Right cardiac atrium (tissue), 5 donors: ENCODE measurements around the gene COX15. TPM values are rescaled to one million over a fixed set of nuclear protein-coding genes. Genes with fewer than 3 reads are reported as not detected.
A peak's percentile ranks its signal among the peaks of the same experiment; 100 is the strongest.

ENCODE experiments used
- ATAC-seq, 2 donors: fragments of 200-7000 bp; cut with Tn5 transposase; one replicate each; pipeline versions ENCODE4 v1.8.0 to v1.9.1; 2020; ENCODE audit warnings: moderate library complexity in 2 of 2, mild to moderate bottlenecking in 1 of 2
- DNase-seq, 3 donors: peaks; one replicate each; pipeline ENCODE4 v3.0.0-alpha.2; 2020
- H3K27ac ChIP-seq: one replicate; pipeline ENCODE4 v1.5.1; 2013; ENCODE audit warnings: mild to moderate bottlenecking, low read length, control low read depth, moderate library complexity
- H3K27me3 ChIP-seq: one replicate; pipeline ENCODE4 v1.6.1; 2013; ENCODE audit not compliant: control insufficient read depth, insufficient read depth
- H3K4me1 ChIP-seq: one replicate; pipeline ENCODE4 v1.6.1; 2013; ENCODE audit warnings: low read length; ENCODE audit not compliant: control insufficient read depth, insufficient read depth
- H3K4me3 ChIP-seq: one replicate; pipeline ENCODE4 v1.5.1; 2013; ENCODE audit warnings: low read length, control low read depth
- H3K9me3 ChIP-seq: one replicate; pipeline ENCODE4 v1.6.1; 2013; ENCODE audit warnings: low read length; ENCODE audit not compliant: control insufficient read depth
- WGBS: extraction: QIAGEN DNeasy Blood & Tissue Kit; methylation state at CpG from one replicate; pipeline ENCODE4 v1.1.7; 2013; 5-methylcytosine and 5-hydroxymethylcytosine counted together
- intact Hi-C, 4 donors: fragments of 100-400 bp; cut with DNase I; formaldehyde crosslinking; loops; one replicate each; pipeline versions ENCODE4 v1.11.0 to v1.14.0; 2022 to 2023
- polyA plus RNA-seq: library from polyadenylated mRNA; stranded (reverse); fragments of 200-250 nt; gene quantifications from one replicate; pipeline ENCODE4 v1.2.3, GENCODE V29; 2013
- total RNA-seq, 4 donors: library from RNA; stranded (reverse); fragmentation: NEBNext Ultra II Directional; extraction: Animal tissue kit (Norgen Biotek cat#: 25700); gene quantifications; one replicate each; pipeline ENCODE4 v1.2.1, GENCODE V29; 2021
- donor health status: healthy with polysubstance abuse.
- donor health status: DM: no; HTN: yes; CAD: no.
- donor health status: DM: no; HTN: no; CAD: no.
- donor health status: DM: no; HTN: yes; CAD: no; lungs with severe emphysema.
- donor health status: DM: yes; HTN: yes; CAD: no.

COX15 gene
- total and polyA plus RNA-seq, 5 donors: 16.5 to 26.4 (median 25.7) TPM

DNA sequence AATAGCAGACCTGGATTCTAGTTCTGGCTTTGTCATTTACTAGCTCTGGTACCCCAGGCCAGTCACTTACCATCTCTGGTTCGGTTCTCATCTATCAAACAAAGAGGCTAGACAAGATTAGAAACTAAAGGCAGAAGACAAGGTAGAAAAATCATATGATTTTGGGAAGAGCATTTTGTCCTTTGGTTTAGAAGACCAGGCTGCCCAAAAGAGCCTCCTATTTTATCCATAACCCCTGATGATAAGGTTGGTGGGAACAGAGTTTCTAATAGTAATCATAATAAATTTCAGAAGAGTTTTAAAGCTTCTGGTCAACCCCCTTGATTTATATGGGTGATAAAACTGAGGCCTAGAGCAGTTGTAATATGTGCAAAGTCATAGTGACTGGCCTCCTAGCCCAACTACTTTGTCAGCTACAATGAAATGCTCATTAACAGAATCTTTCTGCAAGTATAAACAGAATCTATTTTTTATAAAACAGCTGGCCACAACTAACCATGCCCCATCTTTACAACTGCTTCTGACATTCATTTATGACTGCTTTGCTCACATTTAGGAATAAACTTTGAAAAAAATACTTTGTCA lies 23.4 kb downstream of the COX15 start:
- DNase-seq (no peak), ATAC-seq (no peak)
- intact Hi-C loops: loop anchor here in 1 of 4 donors (10.0 kb wide), 1 partner anchor 84 kb away; the partner anchor contains the start of gene SLC25A28
- Histone ChIP-seq H3K9me3 (no peaks in the 10 kb centered on the region), H3K27me3 (no peaks in the 10 kb centered on the region), H3K27ac (no peak overlapping the region), H3K4me3 (no peak overlapping the region), H3K4me1 (peaks cover 2% of the 10 kb centered on the region)
- 77% methylated on average over 1 of the region's 1 CpG for WGBS

DNA sequence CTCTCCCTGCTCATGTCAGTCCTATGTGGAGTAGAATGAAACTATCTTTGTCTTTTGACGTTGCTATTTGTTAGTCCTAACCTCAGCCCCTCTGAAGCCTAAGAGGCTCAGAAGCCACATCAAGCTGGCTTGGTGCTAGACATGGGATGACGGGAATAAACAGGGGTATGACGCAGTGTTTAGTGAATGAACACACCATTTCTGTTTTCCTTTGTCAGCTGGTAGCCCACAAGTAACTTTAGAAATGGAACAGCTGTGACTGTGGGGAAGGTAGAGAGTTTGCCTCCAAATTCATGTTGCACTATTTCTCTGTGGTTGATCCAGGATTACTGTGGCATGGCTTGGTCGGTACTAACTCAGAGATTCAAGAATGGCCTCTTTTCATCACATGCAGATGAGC lies 31.3 kb downstream of the COX15 start:
- no peak overlapping the region for H3K27ac ChIP-seq
- intact Hi-C loops: loop anchor here in 1 of 4 donors (10.0 kb wide), 1 partner anchor 76 kb away; the partner anchor contains the start of gene SLC25A28
- WGBS: 92% methylated on average over 4 of the region's 4 CpGs
- DNase-seq (no peak), ATAC-seq (no peak)
- no peaks in the 10 kb centered on the region for H3K4me1 ChIP-seq
- H3K4me3 ChIP-seq: no peak overlapping the region
- no peaks in the 10 kb centered on the region for H3K27me3 ChIP-seq
- no peaks in the 10 kb centered on the region for H3K9me3 ChIP-seq

DNA sequence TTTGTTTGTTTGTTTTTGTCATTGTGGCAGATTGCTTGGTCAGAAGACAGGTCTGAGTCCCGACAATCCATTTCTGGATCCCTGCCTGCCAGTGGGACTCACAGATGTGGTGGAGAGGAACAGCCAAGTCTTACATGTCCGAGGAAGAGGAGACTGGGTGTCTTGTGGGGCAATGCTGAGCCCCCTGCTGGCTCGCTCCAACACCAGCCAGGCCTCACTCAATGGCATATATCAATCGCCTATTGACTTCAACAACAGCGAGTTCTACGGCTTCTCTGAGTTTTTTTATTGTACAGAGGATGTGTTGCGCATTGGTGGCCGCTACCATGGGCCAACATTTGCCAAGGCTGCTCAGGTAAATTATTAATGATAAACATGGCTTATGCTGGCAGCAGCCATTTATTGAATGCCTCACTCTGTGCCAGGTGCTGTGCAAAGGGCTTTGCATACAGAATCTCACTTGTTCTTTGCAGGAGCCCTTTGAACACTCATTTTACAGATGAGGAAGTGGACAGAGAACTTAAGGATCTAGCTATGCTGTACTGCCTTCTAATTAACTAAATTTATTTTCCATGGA lies 33.3 kb downstream of the COX15 start:
- 83% methylated on average over 8 of the region's 8 CpGs for WGBS
- intact Hi-C loops: no loop called here

DNA sequence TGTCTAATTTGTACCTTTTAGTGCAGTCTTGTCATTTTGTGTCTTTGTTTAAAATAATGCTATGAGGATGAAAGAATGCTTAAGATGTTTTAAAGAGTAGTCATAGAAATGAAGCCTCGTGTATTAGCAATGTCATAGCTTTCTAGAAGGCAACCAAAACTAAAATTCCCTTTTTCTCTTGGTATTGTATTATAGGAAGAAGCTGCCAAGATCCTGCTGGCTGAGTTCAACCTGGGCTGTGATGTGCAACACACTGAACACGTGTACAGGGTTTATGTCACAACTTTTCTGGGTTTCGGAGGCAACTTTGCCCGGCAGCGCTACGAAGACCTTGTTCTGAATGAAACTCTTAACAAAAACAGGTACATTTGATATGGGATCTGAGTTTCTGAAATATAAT lies 36.2 kb downstream of the COX15 start:
- no peaks in the 10 kb centered on the region for H3K27me3 ChIP-seq
- H3K27ac ChIP-seq: no peak overlapping the region
- H3K9me3 ChIP-seq: no peaks in the 10 kb centered on the region
- H3K4me1 ChIP-seq: no peaks in the 10 kb centered on the region
- 93% methylated on average over 6 of the region's 6 CpGs for WGBS
- DNase-seq: no peak
- intact Hi-C loops: no loop called here
- no peak overlapping the region for H3K4me3 ChIP-seq
- no peak for ATAC-seq

More for the DNA sequence above, 33.3 kb downstream of the COX15 start:
- Histone ChIP-seq H3K27ac (no peak overlapping the region), H3K4me1 (no peaks in the 10 kb centered on the region), H3K9me3 (no peaks in the 10 kb centered on the region), H3K4me3 (no peak overlapping the region), H3K27me3 (no peaks in the 10 kb centered on the region)
- DNase-seq (no peak), ATAC-seq (no peak)

- Histone ChIP-seq H3K27me3 (no peaks in the 10 kb centered on the region), H3K4me1 (no peaks in the 10 kb centered on the region), H3K27ac (no peak overlapping the region), H3K4me3 (no peak overlapping the region), H3K9me3 (no peaks in the 10 kb centered on the region)
- intact Hi-C loops: no loop called here
- no peak for ATAC-seq
- DNase-seq: no peak
- WGBS: 94% methylated on average over 3 of the region's 3 CpGs
Measured at GRCh38 chr10:99693933-99694583, 37.9 kb downstream of the COX15 start.

GRCh38 chr10:99689461-99689860 lies 42.5 kb downstream of the COX15 start:
- Histone ChIP-seq H3K4me3 (no peak overlapping the region), H3K27me3 (no peaks in the 10 kb centered on the region), H3K27ac (no peak overlapping the region), H3K4me1 (no peaks in the 10 kb centered on the region), H3K9me3 (no peaks in the 10 kb centered on the region)
- 99% methylated on average over 1 of the region's 1 CpG for WGBS
- ATAC-seq: no peak
- intact Hi-C loops: no loop called here
- DNase-seq: no peak

DNA sequence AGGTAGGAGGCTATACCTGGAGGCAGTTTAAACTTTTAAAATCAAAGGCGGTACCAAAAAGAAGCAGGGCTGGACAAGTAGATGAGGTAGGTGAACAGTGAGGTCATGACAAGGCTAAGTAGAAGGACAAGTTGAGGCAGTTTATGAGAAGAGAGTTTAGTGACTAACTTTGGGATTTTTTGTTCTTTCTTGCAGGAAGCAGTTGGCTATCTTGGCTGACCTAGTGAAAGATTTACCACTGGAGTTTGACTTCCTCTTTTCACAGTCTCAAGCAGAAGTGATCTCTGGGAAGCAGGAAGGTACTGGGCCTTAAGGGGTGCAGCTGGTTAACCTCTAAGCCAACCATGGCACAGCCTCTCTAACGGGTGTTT lies 46.3 kb downstream of the COX15 start:
- Histone ChIP-seq H3K27ac (no peak overlapping the region), H3K4me1 (peaks cover 3% of the 10 kb centered on the region), H3K9me3 (no peaks in the 10 kb centered on the region), H3K27me3 (no peaks in the 10 kb centered on the region), H3K4me3 (no peak overlapping the region)
- WGBS: 75% methylated on average over 2 of the region's 2 CpGs
- intact Hi-C loops: no loop called here
- ATAC-seq (peak in 1 of 2 donors; percentile 57), DNase-seq (no peak)

DNA sequence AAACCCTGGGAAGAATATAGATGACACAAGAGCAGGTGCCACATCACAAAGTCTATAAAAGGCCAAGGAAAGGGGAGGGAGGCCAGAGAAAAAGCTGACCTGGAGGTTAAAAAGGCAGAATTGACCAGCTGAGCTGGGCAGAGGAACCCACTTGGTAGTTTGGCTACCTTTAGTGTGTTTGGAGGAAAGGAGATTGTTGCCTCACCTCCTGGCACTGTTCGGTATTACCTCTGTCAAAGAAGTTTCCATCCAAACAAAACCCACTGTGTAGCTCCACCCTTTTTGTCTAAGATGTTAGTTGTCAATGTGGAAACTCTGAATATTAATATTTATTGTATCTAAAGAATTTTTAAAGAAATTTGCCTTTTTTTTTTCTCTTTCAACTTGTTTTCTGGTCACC lies 49.2 kb downstream of the COX15 start:
- H3K4me3 ChIP-seq: no peak overlapping the region
- no peaks in the 10 kb centered on the region for H3K9me3 ChIP-seq
- no peak for DNase-seq
- ATAC-seq: no peak
- intact Hi-C loops: no loop called here
- peaks cover 3% of the 10 kb centered on the region for H3K4me1 ChIP-seq
- H3K27me3 ChIP-seq: no peaks in the 10 kb centered on the region
- 88% methylated on average over 1 of the region's 1 CpG for WGBS
- H3K27ac ChIP-seq: no peak overlapping the region

Other genes starting within 250 kb of the COX15 start
- gene NKX2-3, start 199.2 kb downstream of the COX15 start, total RNA-seq: not detected
- not detected for gene NKX2-3, start 199.2 kb downstream of the COX15 start, polyA plus RNA-seq
- gene SLC25A28, start 111.7 kb downstream of the COX15 start, total RNA-seq: 10 to 100 TPM; 39.7 to 52.6 (median 49.8) TPM
- 56.5 TPM for gene SLC25A28, start 111.7 kb downstream of the COX15 start, polyA plus RNA-seq
- 1 to 10 TPM; 1.9 to 5.5 (median 3.3) TPM for gene ENTPD7, start 72.6 kb downstream of the COX15 start, total RNA-seq
- gene ENTPD7, start 72.6 kb downstream of the COX15 start, polyA plus RNA-seq: 0.70 TPM
- 10 to 100 TPM; 22.6 to 29.6 (median 26.7) TPM for gene CUTC, start 107 bp upstream of the COX15 start, total RNA-seq
- gene CUTC, start 107 bp upstream of the COX15 start, polyA plus RNA-seq: 32.3 TPM
- under 1 TPM; 0.17 to 0.89 (median 0.38) TPM for gene ABCC2, start 50.5 kb upstream of the COX15 start, total RNA-seq
- 0.29 TPM for gene ABCC2, start 50.5 kb upstream of the COX15 start, polyA plus RNA-seq